NT2/D1 (cell line): Measurements from ENCODE around the gene TAS2R42.

Experiments
- SUZ12 ChIP-seq: IDR thresholded peaks from 2 replicates; pipeline ENCODE4 v1.6.1; 2011; ENCODE audit not compliant: insufficient read length, insufficient read depth; ENCODE audit errors: extremely low read depth
- YY1 ChIP-seq: IDR thresholded peaks from 2 replicates; pipeline ENCODE4 v1.6.1; 2011; ENCODE audit not compliant: insufficient read length, insufficient read depth

DNA sequence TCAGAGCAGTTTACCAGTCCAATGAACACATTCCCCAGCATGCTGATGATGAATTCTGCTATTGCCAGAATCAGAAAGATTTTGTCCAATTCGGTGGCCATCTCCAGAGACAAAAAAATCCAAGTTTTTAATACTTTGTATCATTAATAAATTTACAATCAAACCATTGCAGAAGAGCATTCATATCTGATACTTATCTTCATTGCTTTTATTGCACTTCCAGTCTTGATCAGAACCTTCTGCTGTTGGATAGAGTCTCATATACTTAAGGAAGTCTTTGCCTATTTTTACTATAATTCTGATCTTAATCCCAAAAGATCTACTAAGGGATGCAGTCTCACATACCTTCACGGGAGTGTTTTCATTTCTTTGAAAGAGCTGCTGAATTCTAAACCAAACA lies at the start of gene TAS2R42:
- no peak for TF ChIP-seq YY1
- TF ChIP-seq SUZ12, result no peak
